Adrenal gland (tissue), 5 donors: ENCODE data around the gene SLC2A4.

Experiments
- POLR2A ChIP-seq, 2 donors: fragments of 450-650 bp; IDR thresholded peaks; one replicate each; pipeline ENCODE4 v1.6.1; 2017; ENCODE audit warnings: antibody characterized with exemption in 2 of 2, mild to moderate bottlenecking in 2 of 2, moderate library complexity in 1 of 2
- TF ChIP-seq, protein P1 (sequence below), 6 experiments: fragments of 450-650 bp in 4 of 6; fragments of 200-600 bp in 2 of 6; sonication (generic) in 1 of 6; IDR thresholded peaks; 1 replicate in 5 of 6; 2 replicates in 1 of 6; pipeline versions ENCODE4 v1.5.1 to v1.8.0; 2016 to 2021; ENCODE audit warnings: antibody characterized with exemption in 6 of 6, mild to moderate bottlenecking in 2 of 6, moderate library complexity in 1 of 6
- donor health status: DM: no; HTN: no; CAD: no.

DNA sequence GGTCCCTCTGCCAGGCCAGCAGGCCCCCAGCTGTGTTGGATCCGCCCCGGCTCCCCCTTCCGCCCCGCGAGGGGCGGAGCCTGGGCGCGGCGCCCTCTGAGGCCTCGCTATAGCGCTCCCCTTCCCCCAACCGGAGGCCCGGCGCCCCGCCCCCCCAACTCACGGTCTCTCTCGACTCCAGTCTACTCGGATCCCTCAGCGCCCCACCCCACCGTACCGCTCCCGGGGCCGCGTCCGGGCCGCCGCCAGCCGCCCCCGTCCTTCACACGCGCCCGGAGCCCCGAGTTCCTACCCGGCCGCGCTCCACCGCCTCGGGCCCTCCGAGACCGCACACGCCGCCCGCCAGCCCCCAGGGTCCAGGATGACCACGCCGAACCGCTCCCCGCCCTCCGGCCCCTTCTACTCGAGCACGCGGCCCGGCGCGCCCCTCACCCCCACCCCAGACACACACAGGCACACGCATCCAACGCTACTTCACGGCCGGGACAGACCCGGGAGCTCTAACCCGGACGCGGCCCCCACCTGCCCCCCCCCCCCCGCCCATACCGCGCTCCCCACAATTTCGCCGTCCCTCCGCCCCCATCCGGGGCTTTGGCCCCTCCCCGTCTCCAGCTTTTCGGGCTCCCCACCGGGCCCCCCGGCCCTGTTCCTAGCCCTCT is 43.6 kb upstream of the SLC2A4 start:
- TF ChIP-seq, protein P1, sequence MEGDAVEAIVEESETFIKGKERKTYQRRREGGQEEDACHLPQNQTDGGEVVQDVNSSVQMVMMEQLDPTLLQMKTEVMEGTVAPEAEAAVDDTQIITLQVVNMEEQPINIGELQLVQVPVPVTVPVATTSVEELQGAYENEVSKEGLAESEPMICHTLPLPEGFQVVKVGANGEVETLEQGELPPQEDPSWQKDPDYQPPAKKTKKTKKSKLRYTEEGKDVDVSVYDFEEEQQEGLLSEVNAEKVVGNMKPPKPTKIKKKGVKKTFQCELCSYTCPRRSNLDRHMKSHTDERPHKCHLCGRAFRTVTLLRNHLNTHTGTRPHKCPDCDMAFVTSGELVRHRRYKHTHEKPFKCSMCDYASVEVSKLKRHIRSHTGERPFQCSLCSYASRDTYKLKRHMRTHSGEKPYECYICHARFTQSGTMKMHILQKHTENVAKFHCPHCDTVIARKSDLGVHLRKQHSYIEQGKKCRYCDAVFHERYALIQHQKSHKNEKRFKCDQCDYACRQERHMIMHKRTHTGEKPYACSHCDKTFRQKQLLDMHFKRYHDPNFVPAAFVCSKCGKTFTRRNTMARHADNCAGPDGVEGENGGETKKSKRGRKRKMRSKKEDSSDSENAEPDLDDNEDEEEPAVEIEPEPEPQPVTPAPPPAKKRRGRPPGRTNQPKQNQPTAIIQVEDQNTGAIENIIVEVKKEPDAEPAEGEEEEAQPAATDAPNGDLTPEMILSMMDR (IDR thresholded peaks at IDR 0.05) = no peak
- no peak for TF ChIP-seq POLR2A (IDR thresholded peaks at IDR 0.05)
